H1 (cell line): ENCODE measurements around the gene RPE. TPM values are rescaled to one million over a fixed set of nuclear protein-coding genes. Genes with fewer than 3 reads are reported as not detected.

ENCODE experiments used
- BRCA1 ChIP-seq: IDR thresholded peaks from 2 replicates; pipeline ENCODE4 v1.6.1; 2012; ENCODE audit warnings: low read depth, low read length, improper control_type of control experiment
- CEBPB ChIP-seq: IDR thresholded peaks from 2 replicates; pipeline ENCODE4 v1.6.1; 2012; ENCODE audit warnings: low read depth, low read length
- CHD1 ChIP-seq: IDR thresholded peaks from 2 replicates; pipeline ENCODE4 v1.6.1; 2012; ENCODE audit warnings: low read depth, low read length, improper control_type of control experiment
- GTF2F1 ChIP-seq: IDR thresholded peaks from 2 replicates; pipeline ENCODE4 v1.6.1; 2012; ENCODE audit warnings: low read depth, low read length, improper control_type of control experiment, borderline replicate concordance
- JUND ChIP-seq: IDR thresholded peaks from 2 replicates; pipeline ENCODE4 v1.6.1; 2011; ENCODE audit warnings: mild to moderate bottlenecking, improper control_type of control experiment, low read length
- KDM5A ChIP-seq: fragments of 200-600 bp; IDR thresholded peaks from 2 replicates; pipeline ENCODE4 v1.7.1; 2012; ENCODE audit warnings: mild to moderate bottlenecking, low read length, inconsistent platforms, mixed read lengths
- POLR2A ChIP-seq, 2 experiments: IDR thresholded peaks; 1 replicate in 1 of 2; 2 replicates in 1 of 2; pipeline ENCODE4 v1.6.1; 2011; ENCODE audit warnings: low read depth in 2 of 2, low read length in 2 of 2, mild to moderate bottlenecking in 2 of 2; ENCODE audit errors: control extremely low read depth in 1 of 2
- POU5F1 ChIP-seq: IDR thresholded peaks from 2 replicates; pipeline ENCODE4 v1.6.1; 2011; ENCODE audit warnings: low read depth, mild to moderate bottlenecking, low read length, moderate library complexity
- RXRA ChIP-seq: IDR thresholded peaks from 2 replicates; pipeline ENCODE4 v1.6.1; 2011; ENCODE audit warnings: low read depth, mild to moderate bottlenecking, low read length, moderate library complexity; ENCODE audit not compliant: insufficient read depth
- SIX5 ChIP-seq: IDR thresholded peaks from 2 replicates; pipeline ENCODE4 v1.6.1; 2011; ENCODE audit warnings: mild to moderate bottlenecking, low read depth, low read length
- SUZ12 ChIP-seq: fragments of 200-600 bp; sonication (generic); IDR thresholded peaks from 2 replicates; pipeline ENCODE4 v1.6.1; 2012; ENCODE audit warnings: mild to moderate bottlenecking, inconsistent platforms, low read length, moderate library complexity, mixed read lengths
- TCF12 ChIP-seq: IDR thresholded peaks from 2 replicates; pipeline ENCODE4 v1.6.1; 2011; ENCODE audit warnings: low read depth, mild to moderate bottlenecking, low read length
- ZNF274 ChIP-seq: IDR thresholded peaks from 2 replicates; pipeline ENCODE4 v1.7.0; 2012; ENCODE audit warnings: low read length, borderline replicate concordance; ENCODE audit errors: extremely low read depth
- polyA plus RNA-seq, 7 experiments: library from polyadenylated mRNA; depleted of rRNA in 3 of 7; stranded (reverse) in 5 of 7; unstranded in 2 of 7; fragments of >200 nt in 5 of 7; fragments of 200-250 nt in 2 of 7; gene quantifications; 1 replicate in 5 of 7; 2 replicates in 1 of 7; 4 replicates in 1 of 7; pipeline versions ENCODE4 v1.2.1 to v1.2.3, GENCODE V29; 2011 to 2013; ENCODE audit warnings: missing spikeins in 2 of 7, mixed read lengths in 2 of 7
- total RNA-seq: library from RNA; stranded (reverse); fragmentation: NEBNext Ultra II Directional; extraction: Animal tissue kit (Norgen Biotek cat#: 25700); gene quantifications from 2 replicates; pipeline ENCODE4 v1.2.1, GENCODE V29; 2021
- TF ChIP-seq, protein P1 (sequence below): fragments of 300-600 bp; sonication (generic); IDR thresholded peaks from 2 replicates; pipeline ENCODE4 v1.7.1; 2012; ENCODE audit warnings: low read length, moderate library complexity, mild to moderate bottlenecking, inconsistent platforms; ENCODE audit not compliant: insufficient replicate concordance

RPE gene
- total and polyA plus RNA-seq, 2 of the 8 experiments (the other 6 are each of a cell fraction or from before 2014, with no cell fraction given): 77.8 to 102 TPM

DNA sequence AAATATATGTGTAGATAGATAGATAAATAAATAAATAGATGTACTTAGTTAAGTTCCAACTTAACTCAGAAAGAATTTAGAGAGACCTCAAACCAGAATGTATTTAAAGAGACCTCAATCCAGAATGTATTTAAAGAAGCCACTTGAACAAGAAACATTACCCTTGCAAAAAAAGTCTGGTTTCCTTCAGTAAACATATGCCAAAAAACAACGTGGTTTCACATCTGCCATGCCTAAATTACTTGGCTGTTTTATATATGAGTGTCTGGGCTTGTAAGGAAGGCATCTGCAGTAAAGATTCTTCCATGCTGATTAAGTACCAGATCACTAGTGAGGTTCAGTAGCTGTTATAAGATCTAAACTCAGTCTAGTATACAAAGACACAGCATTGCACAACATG lies 29.1 kb upstream of the RPE start (continued):
- TF ChIP-seq, protein P1, sequence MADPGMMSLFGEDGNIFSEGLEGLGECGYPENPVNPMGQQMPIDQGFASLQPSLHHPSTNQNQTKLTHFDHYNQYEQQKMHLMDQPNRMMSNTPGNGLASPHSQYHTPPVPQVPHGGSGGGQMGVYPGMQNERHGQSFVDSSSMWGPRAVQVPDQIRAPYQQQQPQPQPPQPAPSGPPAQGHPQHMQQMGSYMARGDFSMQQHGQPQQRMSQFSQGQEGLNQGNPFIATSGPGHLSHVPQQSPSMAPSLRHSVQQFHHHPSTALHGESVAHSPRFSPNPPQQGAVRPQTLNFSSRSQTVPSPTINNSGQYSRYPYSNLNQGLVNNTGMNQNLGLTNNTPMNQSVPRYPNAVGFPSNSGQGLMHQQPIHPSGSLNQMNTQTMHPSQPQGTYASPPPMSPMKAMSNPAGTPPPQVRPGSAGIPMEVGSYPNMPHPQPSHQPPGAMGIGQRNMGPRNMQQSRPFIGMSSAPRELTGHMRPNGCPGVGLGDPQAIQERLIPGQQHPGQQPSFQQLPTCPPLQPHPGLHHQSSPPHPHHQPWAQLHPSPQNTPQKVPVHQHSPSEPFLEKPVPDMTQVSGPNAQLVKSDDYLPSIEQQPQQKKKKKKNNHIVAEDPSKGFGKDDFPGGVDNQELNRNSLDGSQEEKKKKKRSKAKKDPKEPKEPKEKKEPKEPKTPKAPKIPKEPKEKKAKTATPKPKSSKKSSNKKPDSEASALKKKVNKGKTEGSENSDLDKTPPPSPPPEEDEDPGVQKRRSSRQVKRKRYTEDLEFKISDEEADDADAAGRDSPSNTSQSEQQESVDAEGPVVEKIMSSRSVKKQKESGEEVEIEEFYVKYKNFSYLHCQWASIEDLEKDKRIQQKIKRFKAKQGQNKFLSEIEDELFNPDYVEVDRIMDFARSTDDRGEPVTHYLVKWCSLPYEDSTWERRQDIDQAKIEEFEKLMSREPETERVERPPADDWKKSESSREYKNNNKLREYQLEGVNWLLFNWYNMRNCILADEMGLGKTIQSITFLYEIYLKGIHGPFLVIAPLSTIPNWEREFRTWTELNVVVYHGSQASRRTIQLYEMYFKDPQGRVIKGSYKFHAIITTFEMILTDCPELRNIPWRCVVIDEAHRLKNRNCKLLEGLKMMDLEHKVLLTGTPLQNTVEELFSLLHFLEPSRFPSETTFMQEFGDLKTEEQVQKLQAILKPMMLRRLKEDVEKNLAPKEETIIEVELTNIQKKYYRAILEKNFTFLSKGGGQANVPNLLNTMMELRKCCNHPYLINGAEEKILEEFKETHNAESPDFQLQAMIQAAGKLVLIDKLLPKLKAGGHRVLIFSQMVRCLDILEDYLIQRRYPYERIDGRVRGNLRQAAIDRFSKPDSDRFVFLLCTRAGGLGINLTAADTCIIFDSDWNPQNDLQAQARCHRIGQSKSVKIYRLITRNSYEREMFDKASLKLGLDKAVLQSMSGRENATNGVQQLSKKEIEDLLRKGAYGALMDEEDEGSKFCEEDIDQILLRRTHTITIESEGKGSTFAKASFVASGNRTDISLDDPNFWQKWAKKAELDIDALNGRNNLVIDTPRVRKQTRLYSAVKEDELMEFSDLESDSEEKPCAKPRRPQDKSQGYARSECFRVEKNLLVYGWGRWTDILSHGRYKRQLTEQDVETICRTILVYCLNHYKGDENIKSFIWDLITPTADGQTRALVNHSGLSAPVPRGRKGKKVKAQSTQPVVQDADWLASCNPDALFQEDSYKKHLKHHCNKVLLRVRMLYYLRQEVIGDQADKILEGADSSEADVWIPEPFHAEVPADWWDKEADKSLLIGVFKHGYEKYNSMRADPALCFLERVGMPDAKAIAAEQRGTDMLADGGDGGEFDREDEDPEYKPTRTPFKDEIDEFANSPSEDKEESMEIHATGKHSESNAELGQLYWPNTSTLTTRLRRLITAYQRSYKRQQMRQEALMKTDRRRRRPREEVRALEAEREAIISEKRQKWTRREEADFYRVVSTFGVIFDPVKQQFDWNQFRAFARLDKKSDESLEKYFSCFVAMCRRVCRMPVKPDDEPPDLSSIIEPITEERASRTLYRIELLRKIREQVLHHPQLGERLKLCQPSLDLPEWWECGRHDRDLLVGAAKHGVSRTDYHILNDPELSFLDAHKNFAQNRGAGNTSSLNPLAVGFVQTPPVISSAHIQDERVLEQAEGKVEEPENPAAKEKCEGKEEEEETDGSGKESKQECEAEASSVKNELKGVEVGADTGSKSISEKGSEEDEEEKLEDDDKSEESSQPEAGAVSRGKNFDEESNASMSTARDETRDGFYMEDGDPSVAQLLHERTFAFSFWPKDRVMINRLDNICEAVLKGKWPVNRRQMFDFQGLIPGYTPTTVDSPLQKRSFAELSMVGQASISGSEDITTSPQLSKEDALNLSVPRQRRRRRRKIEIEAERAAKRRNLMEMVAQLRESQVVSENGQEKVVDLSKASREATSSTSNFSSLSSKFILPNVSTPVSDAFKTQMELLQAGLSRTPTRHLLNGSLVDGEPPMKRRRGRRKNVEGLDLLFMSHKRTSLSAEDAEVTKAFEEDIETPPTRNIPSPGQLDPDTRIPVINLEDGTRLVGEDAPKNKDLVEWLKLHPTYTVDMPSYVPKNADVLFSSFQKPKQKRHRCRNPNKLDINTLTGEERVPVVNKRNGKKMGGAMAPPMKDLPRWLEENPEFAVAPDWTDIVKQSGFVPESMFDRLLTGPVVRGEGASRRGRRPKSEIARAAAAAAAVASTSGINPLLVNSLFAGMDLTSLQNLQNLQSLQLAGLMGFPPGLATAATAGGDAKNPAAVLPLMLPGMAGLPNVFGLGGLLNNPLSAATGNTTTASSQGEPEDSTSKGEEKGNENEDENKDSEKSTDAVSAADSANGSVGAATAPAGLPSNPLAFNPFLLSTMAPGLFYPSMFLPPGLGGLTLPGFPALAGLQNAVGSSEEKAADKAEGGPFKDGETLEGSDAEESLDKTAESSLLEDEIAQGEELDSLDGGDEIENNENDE: no peak
- TF ChIP-seq POU5F1 (no peak), JUND (no peak), SIX5 (no peak), KDM5A (no peak), GTF2F1 (no peak), POLR2A (IDR thresholded peaks at IDR 0.05; ENCODE audit: control extremely low read depth in 1 of 2, low read depth in 2 of 2, low read length in 2 of 2) (no peak), TCF12 (no peak), SUZ12 (no peak), CHD1 (no peak), CEBPB (no peak), BRCA1 (no peak), RXRA (no peak), ZNF274 (no peak)
